ENCODE results near the gene YTHDC2. TPM values are rescaled to one million over a fixed set of nuclear protein-coding genes. Genes with fewer than 3 reads are reported as not detected.

The YTHDC2 gene
- total and polyA plus RNA-seq, 10 of the 15 experiments (the other 5 are each of a cell fraction or from before 2014, with no cell fraction given) = 3.8 to 25.8 (median 16.4) TPM

DNA sequence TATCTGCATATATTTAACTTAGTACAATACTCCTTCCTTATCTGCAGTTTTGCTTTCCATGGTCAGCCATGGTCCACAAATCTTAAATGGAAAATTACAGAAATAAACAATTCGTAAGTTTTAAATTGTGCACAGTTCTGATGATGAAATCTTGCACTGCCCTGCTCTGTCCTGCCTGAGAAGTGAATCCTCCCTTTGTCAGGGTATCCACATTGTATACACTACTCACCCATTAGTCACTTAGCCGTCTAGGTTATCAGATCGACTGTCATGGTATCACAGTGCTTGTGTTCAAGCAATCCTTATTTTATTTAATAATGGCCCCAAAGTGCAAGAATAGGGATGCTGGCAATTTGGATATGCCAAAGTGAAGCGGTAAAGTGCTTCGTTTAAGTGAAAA, 8.3 kb upstream of the YTHDC2 start:
- in situ Hi-C loops (cut with MboI) = no loop called here
- FAIRE-seq = no peak
- TF ChIP-seq ZBTB33 (IDR thresholded peaks at IDR 0.05) (no peak), SREBF2 (IDR thresholded peaks at IDR 0.05; ENCODE audit: low read length) (no peak), CEBPB (IDR thresholded peaks at IDR 0.05; ENCODE audit: borderline replicate concordance in 1 of 2, low read depth in 2 of 2, low read length in 2 of 2) (no peak), PML (IDR thresholded peaks at IDR 0.05; ENCODE audit: low read length) (no peak), EP300 (IDR thresholded peaks at IDR 0.05; ENCODE audit: borderline replicate concordance in 1 of 2, control insufficient read depth in 1 of 2, low read depth in 2 of 2, low read length in 2 of 2) (no peak), RBBP5 (conservative IDR thresholded peaks at IDR 0.05) (no peak), MTA3 (IDR thresholded peaks at IDR 0.05; ENCODE audit: borderline replicate concordance, low read length) (no peak), NFXL1 (IDR thresholded peaks at IDR 0.05; ENCODE audit: borderline replicate concordance) (no peak), SMC3 (IDR thresholded peaks at IDR 0.05; ENCODE audit: borderline replicate concordance, low read length) (no peak), RAD51 (IDR thresholded peaks at IDR 0.05) (no peak), BMI1 (IDR thresholded peaks at IDR 0.05; ENCODE audit: borderline replicate concordance) (no peak)
- TF ChIP-seq, protein P1, sequence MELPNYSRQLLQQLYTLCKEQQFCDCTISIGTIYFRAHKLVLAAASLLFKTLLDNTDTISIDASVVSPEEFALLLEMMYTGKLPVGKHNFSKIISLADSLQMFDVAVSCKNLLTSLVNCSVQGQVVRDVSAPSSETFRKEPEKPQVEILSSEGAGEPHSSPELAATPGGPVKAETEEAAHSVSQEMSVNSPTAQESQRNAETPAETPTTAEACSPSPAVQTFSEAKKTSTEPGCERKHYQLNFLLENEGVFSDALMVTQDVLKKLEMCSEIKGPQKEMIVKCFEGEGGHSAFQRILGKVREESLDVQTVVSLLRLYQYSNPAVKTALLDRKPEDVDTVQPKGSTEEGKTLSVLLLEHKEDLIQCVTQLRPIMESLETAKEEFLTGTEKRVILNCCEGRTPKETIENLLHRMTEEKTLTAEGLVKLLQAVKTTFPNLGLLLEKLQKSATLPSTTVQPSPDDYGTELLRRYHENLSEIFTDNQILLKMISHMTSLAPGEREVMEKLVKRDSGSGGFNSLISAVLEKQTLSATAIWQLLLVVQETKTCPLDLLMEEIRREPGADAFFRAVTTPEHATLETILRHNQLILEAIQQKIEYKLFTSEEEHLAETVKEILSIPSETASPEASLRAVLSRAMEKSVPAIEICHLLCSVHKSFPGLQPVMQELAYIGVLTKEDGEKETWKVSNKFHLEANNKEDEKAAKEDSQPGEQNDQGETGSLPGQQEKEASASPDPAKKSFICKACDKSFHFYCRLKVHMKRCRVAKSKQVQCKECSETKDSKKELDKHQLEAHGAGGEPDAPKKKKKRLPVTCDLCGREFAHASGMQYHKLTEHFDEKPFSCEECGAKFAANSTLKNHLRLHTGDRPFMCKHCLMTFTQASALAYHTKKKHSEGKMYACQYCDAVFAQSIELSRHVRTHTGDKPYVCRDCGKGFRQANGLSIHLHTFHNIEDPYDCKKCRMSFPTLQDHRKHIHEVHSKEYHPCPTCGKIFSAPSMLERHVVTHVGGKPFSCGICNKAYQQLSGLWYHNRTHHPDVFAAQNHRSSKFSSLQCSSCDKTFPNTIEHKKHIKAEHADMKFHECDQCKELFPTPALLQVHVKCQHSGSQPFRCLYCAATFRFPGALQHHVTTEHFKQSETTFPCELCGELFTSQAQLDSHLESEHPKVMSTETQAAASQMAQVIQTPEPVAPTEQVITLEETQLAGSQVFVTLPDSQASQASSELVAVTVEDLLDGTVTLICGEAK (IDR thresholded peaks at IDR 0.05; ENCODE audit: borderline replicate concordance) = no peak
- TF ChIP-seq, protein P2, sequence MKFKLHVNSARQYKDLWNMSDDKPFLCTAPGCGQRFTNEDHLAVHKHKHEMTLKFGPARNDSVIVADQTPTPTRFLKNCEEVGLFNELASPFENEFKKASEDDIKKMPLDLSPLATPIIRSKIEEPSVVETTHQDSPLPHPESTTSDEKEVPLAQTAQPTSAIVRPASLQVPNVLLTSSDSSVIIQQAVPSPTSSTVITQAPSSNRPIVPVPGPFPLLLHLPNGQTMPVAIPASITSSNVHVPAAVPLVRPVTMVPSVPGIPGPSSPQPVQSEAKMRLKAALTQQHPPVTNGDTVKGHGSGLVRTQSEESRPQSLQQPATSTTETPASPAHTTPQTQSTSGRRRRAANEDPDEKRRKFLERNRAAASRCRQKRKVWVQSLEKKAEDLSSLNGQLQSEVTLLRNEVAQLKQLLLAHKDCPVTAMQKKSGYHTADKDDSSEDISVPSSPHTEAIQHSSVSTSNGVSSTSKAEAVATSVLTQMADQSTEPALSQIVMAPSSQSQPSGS (IDR thresholded peaks at IDR 0.05; ENCODE audit: low read length) = no peak

More for the DNA sequence above, 8.3 kb upstream of the YTHDC2 start:
- Histone ChIP-seq H3K4me2 (ENCODE audit: control insufficient read depth, insufficient read depth) (no peak overlapping the region), H3K9ac (ENCODE audit: control insufficient read depth, insufficient read depth, low read length) (no peak overlapping the region), H3K27me3 (replicated peaks in 1 of 2; ENCODE audit: control insufficient read depth in 2 of 2, insufficient read depth in 2 of 2, low read length in 1 of 2) (peaks cover 0 to 1% of the 10 kb centered on the region in 2 experiments; a peak in 2 of 4 replicates), H4K20me1 (ENCODE audit: control insufficient read depth, insufficient read depth) (no peaks in the 10 kb centered on the region), H3K4me1 (ENCODE audit: control insufficient read depth, insufficient read depth, low read length) (no peaks in the 10 kb centered on the region), H3K36me3 (ENCODE audit: control insufficient read depth in 2 of 2, insufficient read depth in 2 of 2, low read length in 1 of 2) (no peaks in the 10 kb centered on the region), H3K9me3 (replicated peaks; ENCODE audit: control insufficient read depth, insufficient read depth, low read length) (no peaks in the 10 kb centered on the region), H3K79me2 (ENCODE audit: control insufficient read depth, insufficient read depth, low read length) (no peaks in the 10 kb centered on the region), H3K4me3 (no peak overlapping the region), H3K27ac (ENCODE audit: control insufficient read depth, insufficient read depth) (no peak overlapping the region), H2AFZ (ENCODE audit: control insufficient read depth, low read depth, low read length) (no peak overlapping the region)
- ChIA-PET CTCF (no interaction called here), SMC1A (ENCODE audit: uncharacterized antibody, unreplicated experiment) (no interaction called here), POLR2A (no interaction called here), RAD21 (ENCODE audit: unreplicated experiment) (interaction anchor here (0.6 kb wide), 1 partner anchor 1515 kb away, joined by 4 read pairs; no protein-coding TSS in a partner anchor)
- DNase-seq (ENCODE audit: low read depth, low spot score) (no peak), ATAC-seq (no peak)
- no TSS peak for BruUV-seq (replicated peaks)
- WGBS (ENCODE audit: insufficient coverage, insufficient replicate concordance, low lambda C conversion rate, missing lambda C conversion rate) = 42% methylated on average over 5 of the region's 5 CpGs
- intact Hi-C loops (cut with micrococcal nuclease; ENCODE audit: unreplicated experiment) = loop anchor here (10.0 kb wide), 1 partner anchor 460 kb away; no protein-coding TSS in a partner anchor
